HG03135 (cell line): Measurements from ENCODE around the gene PIK3R3.
"Not testable (repeated sequence)": the region's sequence is repeated elsewhere in the genome, so short reads cannot be mapped to it uniquely, and the experiment has no call there.

ENCODE experiments used
- ATAC-seq: cut with Tn5 transposase; IDR thresholded peaks from one replicate; pipeline ENCODE4 v1.9.1; 2021; ENCODE audit warnings: mild to moderate bottlenecking, moderate library complexity; ENCODE audit not compliant: unreplicated experiment

The PIK3R3 gene

DNA sequence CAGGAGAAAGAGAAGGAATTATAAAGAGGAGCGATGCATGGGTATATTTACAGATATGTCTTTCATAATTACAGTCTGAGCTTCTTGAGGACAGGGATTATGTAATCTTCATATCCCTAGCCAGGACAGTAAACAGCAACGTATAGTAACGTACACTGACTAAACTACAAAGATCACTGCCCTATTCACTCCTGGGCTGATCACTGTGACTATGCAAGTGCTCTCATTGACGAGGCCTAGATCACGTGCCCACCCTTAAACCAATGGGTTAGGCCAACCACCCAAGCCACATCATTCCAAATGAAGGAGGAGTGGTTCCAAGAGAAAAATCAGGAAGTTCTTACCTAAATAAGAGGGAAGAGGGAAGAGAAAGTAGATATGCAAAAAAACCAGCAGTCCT is 18.5 kb downstream of the PIK3R3 start:
- ATAC-seq, result no peak

GRCh38 chr1:46112108-46112507 is 20.3 kb downstream of the PIK3R3 start:
- no peak for ATAC-seq

DNA sequence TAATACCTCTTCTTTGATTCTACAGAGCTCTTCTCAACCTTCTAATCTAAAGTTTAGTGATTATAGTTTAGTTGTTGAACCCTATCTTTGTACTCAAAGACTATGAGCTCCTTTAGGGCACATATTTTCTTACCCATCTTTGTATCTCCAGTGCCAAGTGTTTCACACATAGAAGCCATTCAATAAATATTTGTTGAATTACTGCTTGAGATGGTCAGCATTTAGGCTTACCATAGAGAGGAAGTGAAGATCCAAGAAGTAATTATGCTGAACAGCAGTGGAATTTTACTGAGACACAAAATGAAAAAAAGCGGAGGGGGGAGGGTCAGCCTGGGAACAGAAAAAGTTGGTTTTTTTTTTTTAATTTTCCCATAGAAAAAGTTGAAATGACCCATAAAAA is 21.9 kb downstream of the PIK3R3 start:
- no peak for ATAC-seq

GRCh38 chr1:46102769-46103476 is 29.5 kb downstream of the PIK3R3 start:
- ATAC-seq, result no peak

DNA sequence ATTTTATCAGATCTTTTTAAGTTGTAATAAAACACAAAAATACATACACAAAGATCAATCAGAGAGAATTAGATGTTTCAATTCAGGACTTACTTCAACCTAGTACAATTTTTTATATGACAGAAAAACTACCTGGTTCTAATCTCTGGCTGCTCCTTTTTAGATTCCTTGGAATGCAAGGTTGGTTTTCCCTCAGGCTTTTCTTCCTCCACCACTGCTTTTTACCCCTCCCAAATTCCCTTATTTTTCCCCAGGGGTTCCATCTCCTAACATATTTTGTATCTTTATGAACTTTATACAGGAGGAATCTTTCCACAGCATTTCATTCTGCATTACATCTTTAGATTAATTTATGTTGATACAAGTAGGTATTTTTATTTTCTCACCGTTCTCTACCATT is 33.2 kb downstream of the PIK3R3 start:
- ATAC-seq, result no peak

DNA sequence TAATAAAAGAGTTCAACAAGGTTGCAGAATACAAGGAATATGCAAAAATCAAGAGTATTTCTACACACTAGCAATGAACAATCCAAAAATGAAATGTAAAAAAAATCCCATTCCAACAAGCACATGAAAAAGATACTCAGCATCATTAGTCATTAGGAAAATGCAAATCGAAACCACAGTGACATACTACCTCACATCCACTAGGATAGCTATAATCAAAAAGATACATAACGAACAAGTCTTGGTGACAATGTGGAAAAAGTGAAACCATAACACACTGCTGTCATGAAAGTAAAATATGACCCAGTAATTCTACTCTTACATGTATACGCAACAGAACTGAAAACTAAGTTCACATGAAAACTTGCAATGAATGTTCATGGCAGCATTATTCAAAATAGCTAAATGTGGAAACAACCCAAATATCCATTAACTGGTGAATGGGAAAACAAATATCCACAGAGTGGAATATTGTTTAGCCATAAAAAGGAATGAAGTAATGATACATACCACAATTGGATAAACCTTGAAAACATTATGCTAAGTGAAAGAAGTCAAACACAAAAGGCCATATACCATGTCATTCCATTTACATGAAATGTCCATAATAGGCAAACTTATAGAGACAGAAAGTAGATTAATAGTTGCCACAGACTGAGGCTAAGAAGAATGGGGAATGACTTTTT is 34.3 kb downstream of the PIK3R3 start:
- ATAC-seq, result no peak

GRCh38 chr1:46097149-46097472 is 35.3 kb downstream of the PIK3R3 start:
- ATAC-seq, result no peak

DNA sequence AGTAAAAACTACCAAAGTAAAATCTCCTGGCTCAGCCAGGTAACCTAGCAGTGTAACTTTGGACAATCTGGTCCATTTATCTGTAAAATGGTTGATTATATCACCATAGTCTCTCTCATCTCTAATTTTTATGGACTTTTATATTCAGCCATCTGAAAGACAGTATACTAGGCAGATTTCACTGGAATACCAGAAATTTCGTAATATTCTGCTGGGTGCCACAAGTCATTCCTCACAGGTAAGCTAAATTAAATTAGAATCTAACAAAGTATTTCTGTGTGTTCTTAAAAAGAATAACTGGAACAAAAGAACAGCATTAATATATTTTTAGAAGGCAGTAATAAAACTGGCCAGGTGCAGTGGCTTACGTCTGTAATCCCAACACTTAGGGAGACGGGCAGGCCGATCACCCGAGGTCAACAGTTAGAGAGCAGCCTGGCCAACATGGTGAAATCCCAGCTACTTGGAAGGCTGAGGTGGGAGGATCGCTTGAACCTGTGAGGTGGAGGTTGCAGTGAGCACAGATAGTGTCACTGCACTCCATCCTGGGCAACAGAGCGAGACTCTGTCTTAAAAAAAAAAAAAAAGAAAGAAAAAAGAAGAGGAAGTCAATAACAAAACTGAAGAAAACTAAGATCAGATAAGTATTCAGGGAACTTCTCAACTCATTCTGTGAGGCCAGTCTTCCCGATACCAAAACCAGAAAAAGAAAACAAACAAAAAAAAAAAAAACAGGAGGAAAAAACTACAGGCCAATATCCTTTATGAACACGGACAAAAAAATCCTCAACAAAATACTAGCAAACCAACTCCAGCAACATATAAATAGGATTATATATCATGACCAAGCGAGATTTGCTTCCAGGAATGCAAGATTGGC is 35.9 kb downstream of the PIK3R3 start:
- ATAC-seq, result no peak

GRCh38 chr1:46095110-46095509 is 37.3 kb downstream of the PIK3R3 start:
- ATAC-seq, result not testable (repeated sequence)

DNA sequence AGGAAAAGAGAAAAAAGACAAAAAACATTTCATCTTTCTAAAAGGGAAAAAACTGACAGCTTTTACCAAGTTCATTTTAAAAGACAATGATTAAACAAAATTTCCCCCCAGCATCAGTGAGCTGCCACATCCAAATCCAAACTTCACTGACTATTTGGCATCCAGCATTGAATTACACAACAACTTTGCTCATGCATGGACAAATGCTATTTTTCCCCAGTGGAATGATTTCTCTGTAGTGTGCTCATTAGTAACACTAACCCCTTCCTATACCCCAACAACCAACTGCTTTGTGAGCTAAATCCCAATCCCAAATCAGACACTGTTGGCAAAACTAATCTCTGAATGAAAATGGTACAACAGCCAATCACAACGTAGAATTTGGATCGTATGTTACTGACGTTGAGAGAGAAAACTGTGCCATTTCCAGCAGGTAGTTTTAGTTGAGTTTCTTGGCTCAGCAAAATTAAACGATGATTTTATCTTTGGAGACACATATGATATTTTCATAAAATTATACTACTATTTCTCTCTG is 37.9 kb downstream of the PIK3R3 start:
- ATAC-seq, result no peak

GRCh38 chr1:46093832-46094231 is 38.6 kb downstream of the PIK3R3 start:
- not testable (repeated sequence) for ATAC-seq

- no peak for ATAC-seq
Observed at GRCh38 chr1:46087891-46088290, 44.5 kb downstream of the PIK3R3 start.

GRCh38 chr1:46086576-46086975 is 45.9 kb downstream of the PIK3R3 start:
- ATAC-seq, result no peak

DNA sequence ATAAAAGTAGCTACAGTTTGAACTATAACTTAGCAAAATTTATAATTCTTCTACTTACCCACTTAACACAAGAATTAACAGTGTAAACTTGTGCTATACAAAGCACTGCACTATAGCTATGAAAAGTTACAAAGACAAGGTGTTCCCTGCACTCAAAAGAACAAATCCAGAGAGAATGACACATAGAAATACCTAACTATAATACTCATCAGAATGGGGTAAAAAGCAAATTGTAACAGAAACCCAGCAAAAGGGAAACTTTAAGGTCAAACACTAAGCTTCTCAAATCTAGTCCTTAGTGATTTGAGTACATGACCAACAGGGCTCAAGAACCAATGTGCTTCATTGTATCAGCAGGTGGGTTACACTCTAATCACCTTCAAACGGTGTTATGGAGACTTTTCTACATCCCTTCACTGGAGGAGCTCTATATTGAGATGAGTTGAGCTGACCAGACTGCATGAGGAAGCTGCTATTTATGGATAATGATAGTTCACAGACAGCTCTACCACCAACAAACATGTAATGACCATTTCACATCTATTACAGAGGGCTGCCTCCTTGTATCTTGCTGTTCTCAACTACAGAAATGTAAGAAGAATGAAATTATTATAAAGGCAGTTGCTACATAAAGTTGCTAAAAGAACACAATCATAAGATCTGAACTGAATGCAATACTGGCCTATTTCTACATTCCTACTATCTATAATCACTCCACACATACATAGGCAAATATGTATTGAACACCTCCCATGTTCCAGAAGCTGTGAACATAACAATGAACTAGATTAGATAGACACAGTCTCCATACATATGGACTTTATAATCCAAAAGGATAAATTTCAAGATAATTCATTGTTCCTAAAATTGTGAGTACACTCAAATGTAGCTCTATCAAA is 47.6 kb downstream of the PIK3R3 start:
- ATAC-seq, result no peak

DNA sequence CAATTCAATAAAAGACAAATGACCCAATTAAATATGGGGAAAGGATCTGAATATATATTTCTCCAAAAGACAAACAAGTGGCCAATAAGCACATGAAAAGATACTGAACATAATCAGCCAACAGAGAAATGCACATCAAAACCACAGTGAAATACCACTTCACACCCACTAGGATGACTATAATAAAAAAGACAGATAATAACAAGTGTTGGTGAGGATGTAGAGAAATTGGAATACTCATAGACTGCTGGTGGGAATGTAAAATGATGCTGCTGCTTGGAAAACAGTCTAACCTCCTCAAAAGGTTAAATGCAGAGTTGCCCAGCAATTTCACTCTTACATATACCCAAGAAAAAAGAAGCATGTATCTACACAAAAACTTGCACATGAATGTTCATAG is 48.9 kb downstream of the PIK3R3 start:
- ATAC-seq, result no peak

- no peak for ATAC-seq
Observed at GRCh38 chr1:46081619-46082018, 50.8 kb downstream of the PIK3R3 start.

- ATAC-seq, result no peak
Observed at GRCh38 chr1:46081206-46081605, 51.2 kb downstream of the PIK3R3 start.

DNA sequence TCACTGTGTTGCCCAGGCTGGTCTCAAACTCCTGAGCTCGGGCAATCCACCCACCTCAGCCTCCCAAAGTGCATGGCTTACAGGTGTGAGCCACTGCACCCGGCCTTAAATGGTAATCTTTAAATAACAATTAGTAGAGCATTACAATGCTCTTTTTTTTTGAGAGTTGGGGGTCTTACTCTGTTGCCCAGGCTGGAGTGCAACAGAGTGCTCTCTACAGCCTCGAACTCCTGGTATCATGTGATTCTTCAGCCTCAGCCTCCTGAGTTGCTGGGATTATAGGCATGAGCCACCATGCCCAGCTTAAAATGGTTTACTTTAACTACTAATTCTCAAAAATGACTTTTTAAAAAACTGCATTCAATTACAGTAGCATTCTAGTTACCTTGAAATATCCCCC is 52.2 kb downstream of the PIK3R3 start:
- no peak for ATAC-seq

DNA sequence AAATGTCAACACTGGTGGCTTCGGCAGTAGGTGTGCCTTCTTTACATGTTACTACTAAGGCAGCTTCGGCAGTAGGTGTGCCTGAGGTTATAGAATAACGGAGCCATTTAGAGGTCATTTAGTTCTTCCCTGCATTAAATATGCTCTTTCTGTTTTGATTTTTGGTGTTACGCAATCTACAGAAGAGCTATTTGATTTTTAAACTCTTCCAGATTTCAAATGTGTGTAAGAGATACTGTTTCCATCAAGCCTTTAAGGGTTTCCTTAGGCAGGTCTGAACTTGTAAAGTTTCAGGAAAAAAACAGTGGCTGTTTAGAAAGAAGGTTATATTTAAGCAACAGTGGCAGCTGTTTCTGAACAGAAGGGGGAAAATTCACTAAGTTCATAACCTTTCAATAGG is 54.8 kb downstream of the PIK3R3 start:
- no peak for ATAC-seq

- no peak for ATAC-seq
Observed at GRCh38 chr1:46076343-46076742, 56.1 kb downstream of the PIK3R3 start.

DNA sequence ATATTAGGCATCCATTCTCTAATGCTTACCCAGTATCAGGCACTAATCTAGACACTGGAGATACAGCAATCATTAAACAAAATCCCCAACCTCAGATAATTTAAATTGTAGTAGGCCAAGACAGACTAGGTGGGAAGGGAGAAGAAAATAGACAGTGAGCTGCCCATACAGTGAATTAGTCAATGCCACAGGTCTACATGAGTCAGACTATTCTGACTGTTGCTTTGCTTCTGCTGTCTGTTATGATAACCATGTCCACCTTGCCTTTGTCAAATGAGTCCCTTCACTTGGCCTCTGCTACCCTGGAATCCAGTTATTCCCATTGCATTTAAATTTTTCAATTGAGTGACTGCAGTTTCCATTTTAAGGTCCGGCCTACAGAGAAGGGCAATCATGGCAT is 59.5 kb downstream of the PIK3R3 start:
- no peak for ATAC-seq
